ENCODE data around the gene MVB12B.

- TF ChIP-seq CTCF (IDR thresholded peaks at IDR 0.05) (no peak), EP300 (IDR thresholded peaks at IDR 0.05) (no peak), POLR2A (IDR thresholded peaks at IDR 0.05) (no peak)
Measured at GRCh38 chr9:126450668-126451205, 124.1 kb downstream of the MVB12B start.

All from tibial nerve (tissue), 4 donors.